NAMALWA (cell line): ENCODE results near the gene CTDP1.

Experiments used
- DNase-seq: peaks from one replicate; pipeline ENCODE4 v3.0.0-alpha.2; 2015; ENCODE audit warnings: low spot score

The CTDP1 gene

GRCh38 chr18:79798346-79798998 lies 118.9 kb downstream of the CTDP1 start:
- DNase-seq = no peak

GRCh38 chr18:79798999-79799370 lies 119.4 kb downstream of the CTDP1 start:
- DNase-seq = no peak

- peak; percentile 17 for DNase-seq
These were observed 120.2 kb downstream of the CTDP1 start for GRCh38 chr18:79799619-79800370.

DNA sequence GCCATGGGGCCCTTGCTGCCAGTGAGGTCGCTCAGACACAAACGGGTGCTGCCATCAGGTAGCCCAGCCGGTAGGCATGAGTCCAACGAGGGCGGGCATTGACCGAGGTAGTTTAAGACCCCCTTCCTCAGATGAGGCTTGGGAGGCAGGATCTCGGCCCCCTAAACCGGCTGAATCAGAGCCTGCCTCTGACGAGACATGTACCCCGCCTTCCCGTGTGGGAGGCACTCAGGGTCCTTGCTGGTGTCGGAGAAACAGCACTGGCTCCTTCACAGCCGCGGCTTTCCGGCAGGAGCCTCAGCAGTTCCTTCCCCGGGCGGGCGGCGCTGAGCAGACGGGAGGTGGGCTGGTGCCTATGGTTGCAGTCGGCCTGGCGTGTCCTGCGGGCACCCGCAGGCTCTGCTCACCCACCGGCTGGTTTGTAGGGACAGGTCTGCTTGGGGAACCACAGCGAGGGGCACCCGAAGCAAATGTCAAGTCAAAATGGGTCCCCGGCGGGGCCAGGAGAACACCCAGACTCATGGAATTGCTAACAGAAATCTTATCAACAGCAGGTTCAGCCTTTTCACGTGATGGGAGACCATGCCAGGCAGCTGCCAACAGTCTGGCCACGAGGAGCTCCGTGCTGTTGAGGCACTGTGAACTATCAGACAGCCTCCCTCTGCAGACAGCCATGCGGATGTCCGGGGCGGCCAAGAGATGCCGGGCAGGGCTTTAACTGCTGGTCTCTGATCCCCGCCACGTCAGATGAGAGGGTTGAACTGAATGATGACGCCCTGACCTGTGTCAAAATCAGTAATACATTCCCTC lies 121.0 kb downstream of the CTDP1 start:
- DNase-seq = no peak

- DNase-seq = no peak
These were observed 121.6 kb downstream of the CTDP1 start for GRCh38 chr18:79801217-79801616.

GRCh38 chr18:79801641-79802040 lies 122.0 kb downstream of the CTDP1 start:
- DNase-seq = no peak

- no peak for DNase-seq
These were observed 122.7 kb downstream of the CTDP1 start for GRCh38 chr18:79802298-79802697.

DNA sequence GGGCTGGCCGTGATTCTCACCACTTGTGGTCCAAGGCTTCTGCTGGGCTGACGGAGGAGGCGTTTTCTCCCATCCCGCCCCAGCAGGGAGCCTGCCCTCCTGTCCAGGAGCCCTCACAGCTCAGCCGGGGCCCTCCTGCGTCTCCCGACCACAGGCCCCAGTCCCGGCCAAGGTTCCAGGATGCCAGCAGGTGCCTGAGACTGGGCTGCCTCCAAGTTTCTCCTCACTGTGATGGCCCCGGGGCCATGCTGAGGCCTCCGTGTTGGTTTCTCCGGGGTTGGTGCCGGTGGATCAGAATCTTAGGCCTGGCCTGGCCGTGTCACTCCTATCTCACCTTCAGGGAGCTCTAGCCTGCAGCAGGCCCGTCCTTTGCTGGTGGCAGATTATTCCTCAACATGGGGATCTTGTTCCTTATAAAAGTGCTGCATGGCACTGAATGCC lies 124.0 kb downstream of the CTDP1 start:
- no peak for DNase-seq
